HL-60 (cell line): ENCODE results near the gene CLEC3A.

Source experiments
- CTCF ChIP-seq: IDR thresholded peaks from one replicate; pipeline ENCODE4 v1.5.1; 2011; ENCODE audit warnings: low read length, control low read depth, inconsistent platforms; ENCODE audit not compliant: insufficient read depth
- GABPA ChIP-seq: IDR thresholded peaks from 2 replicates; pipeline ENCODE4 v1.6.1; 2012; ENCODE audit warnings: low read depth

GRCh38 chr16:77987810-77988209 lies 34.5 kb upstream of the CLEC3A start:
- TF ChIP-seq CTCF (no peak), GABPA (no peak)
